Measurements from ENCODE around the gene TNS3.

DNA sequence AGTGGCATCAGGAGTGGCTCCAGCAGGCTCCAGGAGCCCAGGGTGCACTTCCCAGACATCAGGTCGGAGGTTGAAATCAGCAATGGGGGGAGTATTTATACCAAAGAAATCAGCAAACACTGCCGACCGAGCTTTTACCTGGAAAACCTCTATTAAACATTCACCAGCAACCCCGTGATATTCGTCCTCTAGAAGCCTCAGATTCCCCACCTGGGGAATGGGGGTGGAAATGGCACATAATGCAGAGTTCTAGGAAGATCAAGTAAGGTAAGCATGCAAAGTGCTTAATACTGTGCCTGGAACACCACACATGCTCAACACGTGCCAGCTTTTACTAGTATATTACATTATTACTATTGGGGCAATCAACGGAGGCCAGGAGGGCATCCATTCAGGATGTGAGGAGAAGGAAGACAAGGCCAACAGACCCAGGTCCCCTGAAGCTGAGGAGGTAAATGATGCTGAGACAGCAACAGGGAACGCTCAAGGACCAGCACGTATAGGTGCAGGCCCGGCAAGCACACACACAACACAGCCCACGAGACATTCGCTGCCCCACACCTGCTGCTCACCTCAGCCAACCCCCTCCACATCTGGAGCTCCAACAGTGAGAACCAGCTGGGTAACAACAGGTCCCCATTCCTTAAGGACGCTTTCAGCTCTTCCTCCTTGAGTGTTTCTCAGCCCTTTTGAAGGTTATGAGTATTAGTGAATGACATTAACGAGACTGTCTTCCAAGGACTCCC, 125.5 kb downstream of the TNS3 start:
- TF ChIP-seq, protein P1, sequence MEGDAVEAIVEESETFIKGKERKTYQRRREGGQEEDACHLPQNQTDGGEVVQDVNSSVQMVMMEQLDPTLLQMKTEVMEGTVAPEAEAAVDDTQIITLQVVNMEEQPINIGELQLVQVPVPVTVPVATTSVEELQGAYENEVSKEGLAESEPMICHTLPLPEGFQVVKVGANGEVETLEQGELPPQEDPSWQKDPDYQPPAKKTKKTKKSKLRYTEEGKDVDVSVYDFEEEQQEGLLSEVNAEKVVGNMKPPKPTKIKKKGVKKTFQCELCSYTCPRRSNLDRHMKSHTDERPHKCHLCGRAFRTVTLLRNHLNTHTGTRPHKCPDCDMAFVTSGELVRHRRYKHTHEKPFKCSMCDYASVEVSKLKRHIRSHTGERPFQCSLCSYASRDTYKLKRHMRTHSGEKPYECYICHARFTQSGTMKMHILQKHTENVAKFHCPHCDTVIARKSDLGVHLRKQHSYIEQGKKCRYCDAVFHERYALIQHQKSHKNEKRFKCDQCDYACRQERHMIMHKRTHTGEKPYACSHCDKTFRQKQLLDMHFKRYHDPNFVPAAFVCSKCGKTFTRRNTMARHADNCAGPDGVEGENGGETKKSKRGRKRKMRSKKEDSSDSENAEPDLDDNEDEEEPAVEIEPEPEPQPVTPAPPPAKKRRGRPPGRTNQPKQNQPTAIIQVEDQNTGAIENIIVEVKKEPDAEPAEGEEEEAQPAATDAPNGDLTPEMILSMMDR (IDR thresholded peaks at IDR 0.05 in 2 of 3, conservative IDR thresholded peaks at IDR 0.05 in 1 of 3; ENCODE audit: control insufficient read depth in 2 of 3, extremely low read depth in 1 of 3, insufficient read depth in 1 of 3, low read depth in 3 of 3, low read length in 3 of 3) = no peak
- TF ChIP-seq POLR2AphosphoS5 (IDR thresholded peaks at IDR 0.05; ENCODE audit: low read length) = no peak
- TF ChIP-seq NFIC (IDR thresholded peaks at IDR 0.05; ENCODE audit: low read depth, low read length) = no peak
- TF ChIP-seq POLR2A (IDR thresholded peaks at IDR 0.05; ENCODE audit: low read depth, low read length) = no peak
- TF ChIP-seq HDAC6 (IDR thresholded peaks at IDR 0.05; ENCODE audit: unreplicated experiment) = no peak
- TF ChIP-seq EP300 (IDR thresholded peaks at IDR 0.05; ENCODE audit: borderline replicate concordance in 1 of 2, control insufficient read depth in 1 of 2, low read depth in 2 of 2, low read length in 2 of 2) = no peak
- TF ChIP-seq RFX5 (IDR thresholded peaks at IDR 0.05; ENCODE audit: low read depth, low read length) = no peak
- no peak for TF ChIP-seq SIX5 (IDR thresholded peaks at IDR 0.05; ENCODE audit: low read depth, low read length, severe bottlenecking)
- TF ChIP-seq KLF5 (IDR thresholded peaks at IDR 0.05; ENCODE audit: partially characterized antibody) = no peak

Data from GM12878 (cell line).